ENCODE results near the gene GIPC3. TPM values are rescaled to one million over a fixed set of nuclear protein-coding genes. Genes with fewer than 3 reads are reported as not detected.
"Not testable (repeated sequence)": the region's sequence is repeated elsewhere in the genome, so short reads cannot be mapped to it uniquely, and the experiment has no call there.

The GIPC3 gene
- total RNA-seq, 2 donors from 2014 or later = 0.59 to 1.2 TPM

GRCh38 chr19:3570606-3571011 is 14.7 kb upstream of the GIPC3 start:
- H3K9me3 Mint-ChIP-seq = no peaks in the 10 kb centered on the region
- no peak for DNase-seq (ENCODE audit: low spot score in 2 of 2)
- ATAC-seq = no peak
- H3K27ac Mint-ChIP-seq = no peak overlapping the region
- H3K36me3 Mint-ChIP-seq = peaks cover 0 to 10% of the 10 kb centered on the region in 2 donors

- Mint-ChIP-seq H3K27ac (peak overlapping the region; percentile 66 to 74), H3K9me3 (no peaks in the 10 kb centered on the region), H3K36me3 (peaks cover 0 to 10% of the 10 kb centered on the region in 2 donors)
- peak; percentile 98 to 100 for DNase-seq (ENCODE audit: low spot score in 2 of 2)
- ATAC-seq = peak; percentile 93 to 96
Observed at GRCh38 chr19:3572132-3572854, 13.0 kb upstream of the GIPC3 start.

GRCh38 chr19:3572855-3573161 is 12.5 kb upstream of the GIPC3 start, which contains the start of gene HMG20B:
Gene HMG20B (plus strand): TSS chr19:3572944. CDS start chr19:3573310, 366 bp downstream.
- H3K36me3 Mint-ChIP-seq = peaks cover 0 to 10% of the 10 kb centered on the region in 2 donors
- H3K9me3 Mint-ChIP-seq = no peaks in the 10 kb centered on the region
- H3K27ac Mint-ChIP-seq = peak within 1 kb of the TSS; percentile 66 to 74
- ATAC-seq (no peak), DNase-seq (ENCODE audit: low spot score in 2 of 2) (no peak)

GRCh38 chr19:3573162-3573857 is 12.0 kb upstream of the GIPC3 start:
- peak; percentile 9 for ATAC-seq
- Mint-ChIP-seq H3K27ac (peak overlapping the region in 1 of 2 donors; percentile 66), H3K36me3 (peaks cover 0 to 10% of the 10 kb centered on the region in 2 donors), H3K9me3 (no peaks in the 10 kb centered on the region)
- DNase-seq (ENCODE audit: low spot score in 2 of 2) = peak in 1 of 2 donors; percentile 48

- Mint-ChIP-seq H3K9me3 (no peaks in the 10 kb centered on the region), H3K27ac (peak overlapping the region; percentile 60 to 66), H3K36me3 (peaks cover 0 to 10% of the 10 kb centered on the region in 2 donors)
- peak; percentile 4 to 47 for ATAC-seq
- DNase-seq (ENCODE audit: low spot score in 2 of 2) = peak; percentile 87 to 96
Observed at GRCh38 chr19:3573858-3574637, 11.2 kb upstream of the GIPC3 start.

- no peak for DNase-seq (ENCODE audit: low spot score in 2 of 2)
- H3K27ac Mint-ChIP-seq = no peak overlapping the region
- peaks cover 0 to 10% of the 10 kb centered on the region in 2 donors for H3K36me3 Mint-ChIP-seq
- no peak for ATAC-seq
- no peaks in the 10 kb centered on the region for H3K9me3 Mint-ChIP-seq
Observed at GRCh38 chr19:3575260-3575741, 10.0 kb upstream of the GIPC3 start.

- Mint-ChIP-seq H3K27ac (peak overlapping the region in 1 of 2 donors; percentile 7), H3K9me3 (no peaks in the 10 kb centered on the region), H3K36me3 (peaks cover 0 to 10% of the 10 kb centered on the region in 2 donors)
- no peak for DNase-seq (ENCODE audit: low spot score in 2 of 2)
- ATAC-seq = no peak
Observed at GRCh38 chr19:3575949-3576673, 9.2 kb upstream of the GIPC3 start.

- DNase-seq (ENCODE audit: low spot score in 2 of 2) = no peak
- Mint-ChIP-seq H3K27ac (peak overlapping the region in 1 of 2 donors; percentile 7), H3K9me3 (no peaks in the 10 kb centered on the region), H3K36me3 (peaks cover 0 to 10% of the 10 kb centered on the region in 2 donors)
- no peak for ATAC-seq
Observed at GRCh38 chr19:3576696-3577443, 8.4 kb upstream of the GIPC3 start.

- Mint-ChIP-seq H3K36me3 (peaks cover 0 to 10% of the 10 kb centered on the region in 2 donors), H3K27ac (no peak overlapping the region), H3K9me3 (no peaks in the 10 kb centered on the region)
- DNase-seq (ENCODE audit: low spot score in 2 of 2) = no peak
- ATAC-seq = no peak
Observed at GRCh38 chr19:3577723-3578344, 7.4 kb upstream of the GIPC3 start.

GRCh38 chr19:3578390-3578789 is 6.9 kb upstream of the GIPC3 start:
- no peak overlapping the region for H3K27ac Mint-ChIP-seq
- DNase-seq (ENCODE audit: low spot score in 2 of 2) (no peak), ATAC-seq (no peak)
- H3K36me3 Mint-ChIP-seq = peaks cover 0 to 10% of the 10 kb centered on the region in 2 donors
- H3K9me3 Mint-ChIP-seq = no peaks in the 10 kb centered on the region

GRCh38 chr19:3580156-3580934 is 4.9 kb upstream of the GIPC3 start:
- H3K36me3 Mint-ChIP-seq = peaks cover 0 to 3% of the 10 kb centered on the region in 2 donors
- ATAC-seq = no peak
- H3K27ac Mint-ChIP-seq = peak overlapping the region in 1 of 2 donors; percentile 84

GRCh38 chr19:3581792-3582191 is 3.5 kb upstream of the GIPC3 start:
- H3K27ac Mint-ChIP-seq; ATAC-seq; DNase-seq (ENCODE audit: low spot score in 2 of 2); H3K36me3 Mint-ChIP-seq; H3K9me3 Mint-ChIP-seq: not testable (repeated sequence)

More at GRCh38 chr19:3580156-3580934, 4.9 kb upstream of the GIPC3 start:
- DNase-seq (ENCODE audit: low spot score in 2 of 2) = no peak
- H3K9me3 Mint-ChIP-seq = no peaks in the 10 kb centered on the region

GRCh38 chr19:3584036-3584802 is 1.1 kb upstream of the GIPC3 start:
- H3K36me3 Mint-ChIP-seq; ATAC-seq; DNase-seq (ENCODE audit: low spot score in 2 of 2); H3K9me3 Mint-ChIP-seq; H3K27ac Mint-ChIP-seq: not testable (repeated sequence)

GRCh38 chr19:3586127-3586626 is 899 bp downstream of the GIPC3 start:
- Mint-ChIP-seq H3K36me3 (no peaks in the 10 kb centered on the region), H3K27ac (no peak overlapping the region), H3K9me3 (no peaks in the 10 kb centered on the region)
- DNase-seq (ENCODE audit: low spot score in 2 of 2) (peak in 1 of 2 donors; percentile 61), ATAC-seq (peak; percentile 16 to 34)

All from activated naive CD4-positive, alpha-beta T cell treated with anti-CD3 and anti-CD28 coated beads, Interleukin-2, amount 50 U/mL, for 72 hours (primary cell).